ENCODE measurements around the gene DNAJC15. TPM values are rescaled to one million over a fixed set of nuclear protein-coding genes. Genes with fewer than 3 reads are reported as not detected.

The DNAJC15 gene
- total RNA-seq, 1 experiment from 2014 or later: 10.8 TPM

DNA sequence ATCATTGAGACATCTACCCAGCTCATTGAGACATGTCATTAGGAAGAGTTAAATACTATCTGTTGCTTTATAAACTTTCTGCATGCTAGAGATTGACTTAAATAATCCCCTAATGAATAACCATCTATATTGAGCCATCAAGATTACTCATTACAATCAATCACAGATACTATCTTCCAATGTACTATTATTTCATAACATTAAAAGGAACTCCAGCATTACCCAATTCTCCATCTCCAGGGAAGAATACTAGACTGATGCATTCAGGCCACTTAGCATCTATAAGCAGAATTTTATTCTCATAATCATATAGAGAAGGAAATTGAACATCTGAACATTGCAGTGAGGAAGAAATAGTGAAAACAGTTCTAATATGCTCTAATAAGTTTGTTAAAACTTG, 39.4 kb upstream of the DNAJC15 start (continued):
- TF ChIP-seq, protein P1, sequence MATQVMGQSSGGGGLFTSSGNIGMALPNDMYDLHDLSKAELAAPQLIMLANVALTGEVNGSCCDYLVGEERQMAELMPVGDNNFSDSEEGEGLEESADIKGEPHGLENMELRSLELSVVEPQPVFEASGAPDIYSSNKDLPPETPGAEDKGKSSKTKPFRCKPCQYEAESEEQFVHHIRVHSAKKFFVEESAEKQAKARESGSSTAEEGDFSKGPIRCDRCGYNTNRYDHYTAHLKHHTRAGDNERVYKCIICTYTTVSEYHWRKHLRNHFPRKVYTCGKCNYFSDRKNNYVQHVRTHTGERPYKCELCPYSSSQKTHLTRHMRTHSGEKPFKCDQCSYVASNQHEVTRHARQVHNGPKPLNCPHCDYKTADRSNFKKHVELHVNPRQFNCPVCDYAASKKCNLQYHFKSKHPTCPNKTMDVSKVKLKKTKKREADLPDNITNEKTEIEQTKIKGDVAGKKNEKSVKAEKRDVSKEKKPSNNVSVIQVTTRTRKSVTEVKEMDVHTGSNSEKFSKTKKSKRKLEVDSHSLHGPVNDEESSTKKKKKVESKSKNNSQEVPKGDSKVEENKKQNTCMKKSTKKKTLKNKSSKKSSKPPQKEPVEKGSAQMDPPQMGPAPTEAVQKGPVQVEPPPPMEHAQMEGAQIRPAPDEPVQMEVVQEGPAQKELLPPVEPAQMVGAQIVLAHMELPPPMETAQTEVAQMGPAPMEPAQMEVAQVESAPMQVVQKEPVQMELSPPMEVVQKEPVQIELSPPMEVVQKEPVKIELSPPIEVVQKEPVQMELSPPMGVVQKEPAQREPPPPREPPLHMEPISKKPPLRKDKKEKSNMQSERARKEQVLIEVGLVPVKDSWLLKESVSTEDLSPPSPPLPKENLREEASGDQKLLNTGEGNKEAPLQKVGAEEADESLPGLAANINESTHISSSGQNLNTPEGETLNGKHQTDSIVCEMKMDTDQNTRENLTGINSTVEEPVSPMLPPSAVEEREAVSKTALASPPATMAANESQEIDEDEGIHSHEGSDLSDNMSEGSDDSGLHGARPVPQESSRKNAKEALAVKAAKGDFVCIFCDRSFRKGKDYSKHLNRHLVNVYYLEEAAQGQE (IDR thresholded peaks at IDR 0.05; ENCODE audit: low read depth): no peak
- TF ChIP-seq ZNF274 (IDR thresholded peaks at IDR 0.05; ENCODE audit: low read depth, low read length) (no peak), CBX3 (IDR thresholded peaks at IDR 0.05; ENCODE audit: low read depth) (no peak), EGR1 (IDR thresholded peaks at IDR 0.05; ENCODE audit: low read depth) (no peak), ZFX (IDR thresholded peaks at IDR 0.05) (no peak), JUND (IDR thresholded peaks at IDR 0.05) (no peak), CEBPB (IDR thresholded peaks at IDR 0.05; ENCODE audit: low read depth) (no peak), RAD21 (IDR thresholded peaks at IDR 0.05; ENCODE audit: low read depth) (no peak), SIN3A (IDR thresholded peaks at IDR 0.05; ENCODE audit: low read depth) (no peak), SRF (IDR thresholded peaks at IDR 0.05; ENCODE audit: low read depth) (no peak)

DNA sequence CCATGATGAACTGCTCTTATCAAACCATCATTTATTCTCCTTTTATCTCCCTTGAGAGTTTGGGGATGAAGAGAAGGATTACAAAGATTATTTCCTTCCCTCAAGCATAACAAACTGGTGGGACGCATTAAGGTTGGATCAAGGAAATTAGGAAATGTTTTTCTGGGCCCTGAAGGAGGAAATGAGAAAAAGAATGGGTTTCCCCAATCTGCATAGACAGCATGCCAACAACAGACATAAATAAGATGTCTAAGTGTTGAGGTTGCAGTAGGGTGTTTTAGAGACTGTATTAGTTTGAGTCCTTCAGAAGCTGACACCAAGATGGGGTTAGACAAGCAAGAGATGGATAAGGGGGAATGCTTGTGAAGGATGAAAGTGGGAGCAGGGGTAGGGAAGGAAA, 38.7 kb upstream of the DNAJC15 start:
- intact Hi-C loops (cut with micrococcal nuclease): no loop called here
- ChIA-PET POLR2A (no interaction called here), RAD21 (ENCODE audit: low non-redundant PET in 1 of 2, low total read pairs in 2 of 2, uncharacterized antibody in 2 of 2, unreplicated experiment in 2 of 2) (no interaction called here), CTCF (no interaction called here)
- H3K9me2 ChIP-seq (ENCODE audit: insufficient read depth): no peaks in the 10 kb centered on the region
- H3K27me3 ChIP-seq (ENCODE audit: insufficient read depth, low read length): no peaks in the 10 kb centered on the region
- no peak for ATAC-seq
- no peak overlapping the region for H3K4me3 ChIP-seq (replicated peaks in 1 of 2; ENCODE audit: low read depth in 1 of 2, low read length in 2 of 2)
- H3K27ac ChIP-seq (ENCODE audit: low read depth, low read length): no peak overlapping the region
- H3K79me2 ChIP-seq (ENCODE audit: insufficient read depth, low read length): no peaks in the 10 kb centered on the region
- H3K4me2 ChIP-seq (ENCODE audit: low read length): no peak overlapping the region
- no peak for TF ChIP-seq RAD21 (IDR thresholded peaks at IDR 0.05; ENCODE audit: low read depth)
- no peak for TF ChIP-seq EZH2 (IDR thresholded peaks at IDR 0.05)
- TF ChIP-seq YY1 (IDR thresholded peaks at IDR 0.05; ENCODE audit: extremely low read depth, insufficient replicate concordance, low read depth, low read length): no peak
- no peak for TF ChIP-seq EZH2phosphoT487 (IDR thresholded peaks at IDR 0.05; ENCODE audit: borderline replicate concordance)
- TF ChIP-seq ZNF274 (IDR thresholded peaks at IDR 0.05; ENCODE audit: low read depth, low read length): no peak
- TF ChIP-seq, protein P2, sequence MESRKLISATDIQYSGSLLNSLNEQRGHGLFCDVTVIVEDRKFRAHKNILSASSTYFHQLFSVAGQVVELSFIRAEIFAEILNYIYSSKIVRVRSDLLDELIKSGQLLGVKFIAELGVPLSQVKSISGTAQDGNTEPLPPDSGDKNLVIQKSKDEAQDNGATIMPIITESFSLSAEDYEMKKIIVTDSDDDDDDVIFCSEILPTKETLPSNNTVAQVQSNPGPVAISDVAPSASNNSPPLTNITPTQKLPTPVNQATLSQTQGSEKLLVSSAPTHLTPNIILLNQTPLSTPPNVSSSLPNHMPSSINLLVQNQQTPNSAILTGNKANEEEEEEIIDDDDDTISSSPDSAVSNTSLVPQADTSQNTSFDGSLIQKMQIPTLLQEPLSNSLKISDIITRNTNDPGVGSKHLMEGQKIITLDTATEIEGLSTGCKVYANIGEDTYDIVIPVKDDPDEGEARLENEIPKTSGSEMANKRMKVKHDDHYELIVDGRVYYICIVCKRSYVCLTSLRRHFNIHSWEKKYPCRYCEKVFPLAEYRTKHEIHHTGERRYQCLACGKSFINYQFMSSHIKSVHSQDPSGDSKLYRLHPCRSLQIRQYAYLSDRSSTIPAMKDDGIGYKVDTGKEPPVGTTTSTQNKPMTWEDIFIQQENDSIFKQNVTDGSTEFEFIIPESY (IDR thresholded peaks at IDR 0.05; ENCODE audit: extremely low read depth, insufficient replicate concordance, low read length): no peak
- no peak for TF ChIP-seq SP1 (IDR thresholded peaks at IDR 0.05; ENCODE audit: low read depth)
- no peak for TF ChIP-seq FOSL1 (IDR thresholded peaks at IDR 0.05; ENCODE audit: low read depth)
- TF ChIP-seq, protein P3, sequence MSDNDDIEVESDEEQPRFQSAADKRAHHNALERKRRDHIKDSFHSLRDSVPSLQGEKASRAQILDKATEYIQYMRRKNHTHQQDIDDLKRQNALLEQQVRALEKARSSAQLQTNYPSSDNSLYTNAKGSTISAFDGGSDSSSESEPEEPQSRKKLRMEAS (IDR thresholded peaks at IDR 0.05): no peak
- TF ChIP-seq JUND (IDR thresholded peaks at IDR 0.05): no peak
- no peak for TF ChIP-seq SIN3A (IDR thresholded peaks at IDR 0.05; ENCODE audit: low read depth)
- TF ChIP-seq CTCF (IDR thresholded peaks at IDR 0.05 in 2 of 3, conservative IDR thresholded peaks at IDR 0.05 in 1 of 3; ENCODE audit: borderline replicate concordance in 1 of 3, insufficient read depth in 1 of 3, low read depth in 2 of 3, low read length in 2 of 3): no peak
- no peak for TF ChIP-seq CEBPB (IDR thresholded peaks at IDR 0.05; ENCODE audit: low read depth)
- no peak for TF ChIP-seq POLR2A (IDR thresholded peaks at IDR 0.05; ENCODE audit: borderline replicate concordance, extremely low read depth, insufficient read depth, insufficient read length)
- TF ChIP-seq POLR2AphosphoS5 (IDR thresholded peaks at IDR 0.05; ENCODE audit: low read depth, low read length): no peak
- no peaks in the 10 kb centered on the region for H4K20me1 ChIP-seq (ENCODE audit: insufficient read depth)
- peaks cover 0 to 4% of the 10 kb centered on the region in 2 experiments; a peak in 2 of 4 replicates for H3K4me1 ChIP-seq (ENCODE audit: control insufficient read depth in 1 of 2, insufficient read depth in 2 of 2, low read length in 2 of 2)
- no peaks in the 10 kb centered on the region for H3K9me3 ChIP-seq (ENCODE audit: control insufficient read depth in 1 of 2, insufficient read depth in 1 of 2, low read depth in 1 of 2, low read length in 2 of 2)
- no peak overlapping the region for H2AFZ ChIP-seq (ENCODE audit: low read depth, low read length, poor library complexity, severe bottlenecking)
- no TSS peak for BruUV-seq (replicated peaks)
- DNase-seq (ENCODE audit: low read depth, low spot score): no peak
- no peaks in the 10 kb centered on the region for H3K36me3 ChIP-seq (ENCODE audit: control insufficient read depth in 1 of 2, insufficient read depth in 2 of 2, low read length in 2 of 2)
- no peak overlapping the region for H3K9ac ChIP-seq (ENCODE audit: low read length)

Measured in HCT116 (cell line).